ENCODE data around the gene SGMS2.
"Not testable (repeated sequence)": the region's sequence is repeated elsewhere in the genome, so short reads cannot be mapped to it uniquely, and the experiment has no call there.

- not testable (repeated sequence) for TF ChIP-seq KAT7 (CRISPR knock-in tag; IDR thresholded peaks at IDR 0.05; ENCODE audit: borderline replicate concordance); ZNF747 (CRISPR knock-in tag; IDR thresholded peaks at IDR 0.05; ENCODE audit: borderline replicate concordance); PHF20 (CRISPR knock-in tag; IDR thresholded peaks at IDR 0.05); ZNF253 (CRISPR knock-in tag; IDR thresholded peaks at IDR 0.05; ENCODE audit: borderline replicate concordance); MAX (IDR thresholded peaks at IDR 0.05); POLR2A (IDR thresholded peaks at IDR 0.05; ENCODE audit: insufficient read depth in 1 of 2, low read depth in 2 of 2, low read length in 2 of 2)
These were observed 80.3 kb downstream of the SGMS2 start for GRCh38 chr4:107905082-107905481.
